Gastroesophageal sphincter (tissue), 4 donors: ENCODE data around the gene RAB44. TPM values are rescaled to one million over a fixed set of nuclear protein-coding genes. Genes with fewer than 3 reads are reported as not detected.

Experiments used
- ATAC-seq: fragments of 150-250 bp; one replicate; pipeline ENCODE4 v1.9.1; 2016; ENCODE audit warnings: mild to moderate bottlenecking, moderate library complexity
- H3K27ac ChIP-seq, 4 donors: fragments of 200-600 bp; sonication (generic) in 3 of 4; 1 replicate in 3 of 4; 2 replicates in 1 of 4; pipeline ENCODE4 v1.5.1; 2016 to 2019
- H3K27me3 ChIP-seq: fragments of 200-600 bp; sonication (generic); one replicate; pipeline ENCODE4 v1.5.1; 2019
- H3K36me3 ChIP-seq, 2 donors: fragments of 200-600 bp; sonication (generic); one replicate each; pipeline ENCODE4 v1.5.1; 2019; ENCODE audit warnings: control low read depth in 1 of 2
- H3K4me1 ChIP-seq, 3 donors: fragments of 200-600 bp; sonication (generic); 1 replicate in 2 of 3; 2 replicates in 1 of 3; pipeline ENCODE4 v1.5.1; 2016 to 2019; ENCODE audit warnings: control low read depth in 2 of 3
- H3K4me3 ChIP-seq, 2 donors: fragments of 200-600 bp; sonication (generic); one replicate each; pipeline ENCODE4 v1.5.1; 2019; ENCODE audit warnings: mild to moderate bottlenecking in 1 of 2, moderate library complexity in 1 of 2
- H3K9me3 ChIP-seq, 3 donors: fragments of 200-600 bp; sonication (generic); one replicate each; pipeline ENCODE4 v1.5.1; 2017 to 2019; ENCODE audit warnings: control low read depth in 2 of 3
- CTCF ChIP-seq, 4 experiments: fragments of 200-600 bp in 2 of 4; fragments of 450-650 bp in 2 of 4; sonication (generic) in 1 of 4; IDR thresholded peaks; one replicate each; pipeline ENCODE4 v1.5.1; 2017 to 2019; ENCODE audit warnings: antibody characterized with exemption in 4 of 4, mild to moderate bottlenecking in 2 of 4, moderate library complexity in 2 of 4
- EP300 ChIP-seq: sonication (generic); formaldehyde crosslinking; IDR thresholded peaks from one replicate; pipeline ENCODE4 v1.6.1; 2017; ENCODE audit warnings: antibody characterized with exemption, mild to moderate bottlenecking
- POLR2A ChIP-seq, 2 donors: fragments of 450-650 bp; IDR thresholded peaks; one replicate each; pipeline ENCODE4 v1.6.1; 2017; ENCODE audit warnings: antibody characterized with exemption in 2 of 2, mild to moderate bottlenecking in 2 of 2, moderate library complexity in 1 of 2
- POLR2AphosphoS5 ChIP-seq: sonication (generic); formaldehyde crosslinking; IDR thresholded peaks from one replicate; pipeline ENCODE4 v1.6.1; 2017; ENCODE audit warnings: antibody characterized with exemption
- WGBS, 2 donors: methylation state at CpG; one replicate each; pipeline ENCODE4 v1.1.5; 2018; ENCODE audit warnings: low coverage in 1 of 2; 5-methylcytosine and 5-hydroxymethylcytosine counted together
- total RNA-seq, 4 donors: library from RNA; depleted of rRNA; stranded (reverse); fragments of >200 nt; gene quantifications; one replicate each; pipeline ENCODE4 v1.1.0, GENCODE V29; 2016

The RAB44 gene
- total RNA-seq, 4 donors from 2014 or later, result 0.67 to 1.6 (median 0.89) TPM; not detected in 1

- ATAC-seq, result no peak
These were observed 56.2 kb downstream of the RAB44 start for GRCh38 chr6:36753671-36754405.

GRCh38 chr6:36754582-36755434 lies 57.2 kb downstream of the RAB44 start:
- Histone ChIP-seq H3K27me3 (no peaks in the 10 kb centered on the region), H3K36me3 (no peaks in the 10 kb centered on the region), H3K4me1 (peaks cover 0 to 10% (median 0%) of the 10 kb centered on the region in 3 donors), H3K9me3 (peaks cover 0 to 11% (median 0%) of the 10 kb centered on the region in 3 donors), H3K4me3 (no peak overlapping the region), H3K27ac (no peak overlapping the region)
- WGBS, 2 donors, result 88 to 89% methylated on average over 5 to 8 of the region's 9 CpGs
- no peak for TF ChIP-seq CTCF (IDR thresholded peaks at IDR 0.05)
- TF ChIP-seq POLR2A (IDR thresholded peaks at IDR 0.05), result no peak
- no peak for TF ChIP-seq EP300
- TF ChIP-seq POLR2AphosphoS5, result no peak
- no peak for ATAC-seq

More at GRCh38 chr6:36753671-36754405, 56.2 kb downstream of the RAB44 start:
- WGBS, 2 donors, result 60 to 90% methylated on average over 2 of the region's 7 CpGs
- TF ChIP-seq POLR2A (IDR thresholded peaks at IDR 0.05) (no peak), EP300 (no peak), CTCF (IDR thresholded peaks at IDR 0.05) (no peak), POLR2AphosphoS5 (no peak)
- H3K36me3 ChIP-seq, result no peaks in the 10 kb centered on the region
- peaks cover 0 to 21% (median 0%) of the 10 kb centered on the region in 3 donors for H3K9me3 ChIP-seq
- H3K27ac ChIP-seq, result no peak overlapping the region
- no peak overlapping the region for H3K4me3 ChIP-seq
- peaks cover 0 to 3% (median 0%) of the 10 kb centered on the region in 3 donors for H3K4me1 ChIP-seq
- H3K27me3 ChIP-seq, result no peaks in the 10 kb centered on the region

- Histone ChIP-seq H3K27me3 (no peaks in the 10 kb centered on the region), H3K27ac (no peak overlapping the region), H3K4me3 (no peak overlapping the region), H3K9me3 (peaks cover 0 to 3% (median 0%) of the 10 kb centered on the region in 3 donors), H3K36me3 (no peaks in the 10 kb centered on the region), H3K4me1 (peaks cover 0 to 10% (median 0%) of the 10 kb centered on the region in 3 donors)
- no peak for ATAC-seq
- WGBS, 2 donors, result 67% methylated on average over 3 of the region's 19 CpGs; no CpG with 5 or more reads in 1 of the 2 donors
- TF ChIP-seq POLR2A (IDR thresholded peaks at IDR 0.05), result no peak
- no peak for TF ChIP-seq CTCF (IDR thresholded peaks at IDR 0.05)
- no peak for TF ChIP-seq POLR2AphosphoS5
- TF ChIP-seq EP300, result no peak
These were observed 58.1 kb downstream of the RAB44 start for GRCh38 chr6:36755435-36756348.

- 55% methylated on average over 2 of the region's 8 CpGs; no CpG with 5 or more reads in 1 of the 2 donors for whole genome bisulfite sequencing, 2 donors
- H3K27ac ChIP-seq, result no peak overlapping the region
- ATAC-seq, result no peak
- TF ChIP-seq EP300 (no peak), POLR2A (IDR thresholded peaks at IDR 0.05) (no peak), POLR2AphosphoS5 (no peak)
- no peaks in the 10 kb centered on the region for H3K36me3 ChIP-seq
- no peaks in the 10 kb centered on the region for H3K9me3 ChIP-seq
- H3K4me3 ChIP-seq, result no peak overlapping the region
- H3K4me1 ChIP-seq, result peaks cover 0 to 10% (median 0%) of the 10 kb centered on the region in 3 donors
- no peaks in the 10 kb centered on the region for H3K27me3 ChIP-seq
These were observed 59.2 kb downstream of the RAB44 start for GRCh38 chr6:36756786-36757185.
